HG02571 (cell line): Measurements from ENCODE around the gene PFDN1.

ENCODE experiments used
- ATAC-seq: cut with Tn5 transposase; IDR thresholded peaks from one replicate; pipeline ENCODE4 v1.9.1; 2021; ENCODE audit warnings: mild to moderate bottlenecking, moderate library complexity; ENCODE audit not compliant: unreplicated experiment

PFDN1 gene

DNA sequence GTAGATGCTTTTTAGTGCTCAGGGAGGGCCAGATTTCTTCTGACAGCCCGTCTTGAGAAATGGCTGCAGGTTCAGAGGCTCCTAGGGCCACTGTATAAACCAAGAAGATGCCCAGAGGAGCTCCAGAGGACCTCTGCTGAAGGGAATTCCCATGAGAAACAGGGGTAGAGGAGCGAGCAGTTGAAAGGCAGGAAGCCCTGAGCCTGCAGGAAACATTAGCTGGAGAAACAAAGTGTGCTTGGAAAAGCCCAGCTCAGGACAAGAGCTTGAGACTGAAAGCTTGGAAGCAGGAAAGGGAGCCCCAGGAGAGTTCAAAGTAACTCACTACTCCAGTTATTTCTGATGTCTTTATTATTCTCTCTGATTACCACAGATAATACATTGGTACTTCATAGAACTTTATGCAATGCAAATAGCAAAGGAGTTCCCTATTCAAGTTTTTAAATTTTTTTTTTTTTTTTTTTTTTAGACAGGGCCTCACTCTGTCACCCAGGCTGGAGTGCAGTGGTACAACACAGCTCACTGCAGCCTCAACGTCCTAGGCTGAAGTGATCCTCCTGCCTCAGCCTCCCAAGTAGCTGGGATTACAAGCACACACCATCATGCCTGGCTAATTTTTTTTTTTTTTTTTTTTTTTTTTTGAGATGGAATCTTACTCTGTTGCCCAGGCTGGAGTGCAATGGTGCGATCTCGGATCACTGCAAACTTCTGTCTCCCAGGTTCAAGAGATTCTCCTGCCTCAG lies 27.0 kb upstream of the PFDN1 start:
- ATAC-seq: no peak

DNA sequence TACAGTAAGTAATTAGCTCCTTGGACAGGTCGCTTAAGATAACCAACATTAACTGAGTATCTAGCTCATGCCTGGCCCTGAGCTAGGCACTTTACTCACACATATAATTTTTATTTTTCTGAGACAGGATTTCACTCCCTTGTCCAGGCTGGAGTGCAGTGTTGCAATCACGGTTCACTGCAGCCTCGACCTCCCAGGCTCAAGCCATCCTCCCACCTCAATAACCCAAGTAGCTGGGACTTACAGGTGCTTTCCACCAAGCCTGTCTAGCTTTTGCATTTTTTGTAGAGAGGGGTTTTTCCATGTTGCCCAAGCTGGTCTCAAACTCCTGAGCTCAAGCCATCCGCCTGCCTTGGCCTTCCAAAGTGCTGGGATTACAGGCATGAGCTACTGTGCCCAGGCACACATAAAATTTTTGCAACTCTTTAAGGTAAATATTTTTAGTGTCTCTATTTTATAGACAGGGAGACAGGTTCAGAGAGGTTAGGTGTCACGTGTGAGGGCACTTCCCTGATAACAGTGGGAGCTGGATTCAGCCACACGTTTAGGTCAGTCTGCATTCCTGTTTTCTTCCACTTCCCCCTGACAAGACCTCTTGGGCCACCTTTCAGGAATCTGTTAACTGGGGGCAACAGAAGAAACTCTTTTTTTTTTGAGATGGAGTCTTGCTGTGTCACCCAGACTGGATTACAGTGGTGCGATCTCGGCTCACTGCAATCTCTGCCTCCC lies 25.3 kb upstream of the PFDN1 start:
- ATAC-seq: no peak

DNA sequence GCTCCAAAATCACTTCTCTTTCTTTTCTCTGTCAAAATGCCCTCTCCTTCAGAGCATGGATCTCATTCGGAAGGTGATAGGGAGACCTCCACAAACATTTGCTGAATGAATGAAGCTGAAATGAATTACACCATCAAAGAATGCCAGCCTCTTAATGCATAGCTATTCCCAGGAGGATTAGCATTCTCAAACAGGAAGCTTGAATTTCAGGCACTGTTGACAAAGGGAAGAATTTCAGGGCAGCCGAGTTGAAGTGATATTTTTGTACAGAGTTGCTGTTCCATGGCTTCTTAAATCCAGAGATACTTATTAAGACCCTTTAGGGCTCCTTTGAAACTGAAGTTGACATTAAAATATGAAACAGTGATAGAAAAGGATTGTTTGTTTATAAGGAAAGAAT lies 24.7 kb upstream of the PFDN1 start:
- no peak for ATAC-seq

DNA sequence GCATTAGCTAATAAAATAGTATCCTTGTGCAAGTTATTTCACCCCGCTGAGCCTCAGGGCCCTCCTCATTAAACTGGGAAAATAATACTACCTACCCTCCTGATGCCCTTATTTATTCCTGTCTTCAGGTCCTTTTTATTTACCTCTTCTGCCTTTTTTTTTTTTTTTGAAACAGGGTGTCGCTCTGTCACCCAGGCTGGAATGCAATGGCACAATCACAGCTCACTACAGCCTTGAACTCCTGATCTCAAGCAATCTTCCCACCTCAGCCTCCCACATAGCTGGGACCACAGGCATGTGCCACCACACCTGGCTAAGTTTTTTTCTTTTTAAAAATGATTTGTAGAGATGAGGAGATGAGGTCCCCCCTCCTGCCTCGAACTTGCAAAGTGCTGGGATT lies 22.6 kb upstream of the PFDN1 start:
- no peak for ATAC-seq

DNA sequence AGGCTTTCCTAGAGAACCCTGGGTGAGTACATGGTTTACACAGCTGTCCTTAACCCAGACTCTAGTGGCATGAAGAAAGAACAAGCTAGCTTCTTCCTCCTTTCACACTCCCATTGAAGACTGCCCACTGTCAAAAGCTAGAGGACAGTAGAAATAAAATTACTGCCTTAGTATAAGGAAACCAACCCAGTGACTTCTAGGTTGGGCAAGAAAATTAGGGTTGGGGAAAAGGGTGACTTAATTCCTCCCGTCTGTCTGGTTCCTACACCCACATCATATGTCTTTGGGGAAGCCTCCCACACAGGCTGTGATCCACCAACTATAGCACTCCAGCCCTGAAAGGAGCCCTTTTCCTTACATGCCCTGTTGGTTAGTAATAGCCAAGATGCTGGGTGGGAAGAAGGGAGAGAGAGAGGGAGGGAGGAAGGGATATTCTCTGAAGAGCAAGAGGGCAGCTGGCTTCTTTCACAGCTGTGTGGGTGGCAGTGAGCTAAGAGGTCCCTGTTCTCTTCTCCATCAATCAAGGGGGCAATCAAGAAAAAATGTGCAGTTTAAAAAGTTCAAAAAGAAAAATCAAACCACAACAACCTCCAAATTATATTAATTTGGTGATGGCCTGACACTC lies 21.8 kb upstream of the PFDN1 start:
- ATAC-seq: no peak

DNA sequence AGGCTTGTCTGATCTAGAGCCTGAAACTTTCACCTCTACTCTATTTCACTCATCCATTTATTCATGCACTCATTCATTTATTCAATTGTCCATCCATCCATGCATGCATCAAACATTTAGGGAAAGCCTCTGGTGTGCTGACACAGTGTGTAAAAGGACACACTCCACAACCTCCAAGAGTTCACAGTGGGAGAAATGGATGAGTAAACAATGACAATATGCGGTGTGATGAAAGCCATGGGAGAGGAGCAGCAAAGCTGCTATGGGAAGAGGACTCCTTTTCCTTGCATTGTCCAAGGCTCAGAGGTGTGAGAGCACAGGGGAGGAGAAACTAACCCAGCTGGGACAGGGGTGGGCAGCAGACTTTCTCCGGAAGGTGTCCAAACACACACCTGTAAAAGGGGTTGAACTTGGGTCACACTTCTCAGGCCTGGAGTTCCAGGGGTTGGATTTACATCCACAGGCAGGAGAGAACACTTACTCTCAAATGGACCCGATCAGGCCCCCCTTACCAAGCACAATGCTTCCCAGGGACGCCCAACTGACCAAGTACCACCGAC lies 21.2 kb upstream of the PFDN1 start:
- ATAC-seq: no peak

DNA sequence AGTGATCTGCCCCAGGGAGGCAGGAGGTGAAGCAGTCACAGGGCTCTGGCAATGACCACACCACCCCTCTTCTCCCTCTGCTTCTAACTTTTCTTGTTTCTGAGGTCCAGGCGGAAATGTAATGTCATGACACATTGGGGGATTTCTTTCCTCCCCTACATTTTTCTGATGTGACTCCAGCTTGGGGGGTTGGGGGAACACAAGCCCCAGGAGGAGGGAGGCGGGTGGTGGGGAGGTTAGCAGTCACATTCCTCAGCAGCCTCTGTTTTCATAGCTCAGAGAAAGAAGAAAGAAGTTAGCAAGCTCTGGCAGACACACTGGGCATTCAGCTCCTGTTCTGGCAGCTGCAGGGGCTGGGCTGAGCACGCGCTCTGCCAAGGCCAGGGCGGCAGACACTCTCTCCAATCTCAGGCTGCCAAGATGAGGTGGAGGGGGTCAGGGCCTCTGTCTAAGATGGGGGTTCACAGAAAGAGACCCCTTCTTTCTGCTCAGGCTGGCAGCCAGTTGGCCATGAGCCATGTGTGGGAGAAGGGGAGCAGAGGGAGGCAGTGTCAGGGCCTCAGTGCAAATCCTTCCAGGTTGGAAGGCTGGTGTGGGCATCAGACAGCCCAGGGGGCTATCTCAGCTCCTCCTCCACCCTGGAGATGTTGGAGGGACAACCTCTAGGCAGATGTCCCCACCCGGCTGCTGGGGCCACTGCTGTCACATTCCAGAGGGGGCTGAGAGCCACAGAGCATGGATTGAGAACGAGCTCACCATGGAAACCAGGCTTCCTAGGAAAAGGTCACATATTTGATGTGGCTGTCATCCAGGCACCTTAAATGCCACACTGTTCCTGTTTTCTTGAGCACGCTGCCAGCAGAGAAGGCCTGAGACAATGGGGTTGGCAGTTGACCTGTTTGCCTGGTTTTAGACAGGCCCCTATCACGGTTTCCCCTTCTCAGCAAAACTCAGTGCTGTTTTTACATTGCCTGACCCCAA lies 20.1 kb upstream of the PFDN1 start:
- ATAC-seq: no peak

DNA sequence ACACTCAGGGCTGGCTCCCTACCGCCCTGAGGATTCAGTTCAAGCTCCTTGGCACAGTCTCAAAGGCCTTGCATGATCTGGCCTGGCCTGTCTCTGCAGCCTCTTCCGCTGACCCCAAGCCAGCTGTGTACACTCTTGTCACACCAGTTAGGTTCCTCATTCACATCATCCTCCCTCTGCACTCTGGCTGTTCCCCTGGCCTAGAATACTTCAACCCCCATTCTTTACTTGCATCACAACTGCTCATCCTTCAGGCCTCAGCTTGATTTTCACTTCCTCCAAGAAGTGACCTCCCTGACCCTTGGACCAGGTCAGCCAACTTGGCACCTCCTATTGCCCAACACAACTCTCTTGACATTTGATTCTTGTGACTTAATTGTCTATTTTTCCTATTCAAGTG lies 18.9 kb upstream of the PFDN1 start:
- no peak for ATAC-seq

DNA sequence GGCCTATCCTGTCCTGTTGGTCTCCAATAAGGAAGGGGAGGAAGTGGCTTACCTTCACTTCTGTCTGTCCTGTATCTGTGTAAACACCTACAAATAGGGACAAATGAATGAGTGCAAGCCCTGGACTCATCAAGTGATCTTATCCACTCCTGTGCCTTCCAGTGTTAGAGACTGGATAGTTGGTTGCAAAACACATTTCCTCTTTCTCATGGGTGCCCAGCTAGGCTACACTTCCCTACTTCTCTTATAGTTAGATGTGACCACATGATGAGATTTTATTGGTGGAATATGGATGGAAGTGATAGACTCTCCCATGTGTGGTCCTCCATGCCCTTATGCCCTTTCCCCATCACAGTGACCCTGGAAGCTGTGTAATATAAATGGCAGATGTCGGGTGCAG lies 16.9 kb upstream of the PFDN1 start:
- ATAC-seq: no peak

DNA sequence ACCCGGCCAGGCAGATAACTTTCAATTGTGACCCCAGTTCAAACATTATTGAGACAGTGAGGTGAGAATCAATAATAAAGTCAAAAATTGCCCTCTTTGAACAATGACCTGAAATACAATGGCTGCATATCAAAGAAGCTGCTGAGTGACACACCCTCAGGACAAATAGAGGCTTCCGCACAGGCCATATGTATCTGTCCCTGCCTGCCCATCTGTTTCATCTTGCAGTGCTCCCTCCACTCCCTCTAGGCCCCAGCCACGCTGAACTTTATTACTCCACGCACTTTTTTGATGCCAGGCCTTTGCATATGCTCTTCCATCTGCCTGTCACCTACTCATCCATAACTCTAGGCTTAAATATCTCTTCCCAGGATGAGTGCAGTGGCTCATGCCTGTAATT lies 15.9 kb upstream of the PFDN1 start:
- ATAC-seq: no peak

DNA sequence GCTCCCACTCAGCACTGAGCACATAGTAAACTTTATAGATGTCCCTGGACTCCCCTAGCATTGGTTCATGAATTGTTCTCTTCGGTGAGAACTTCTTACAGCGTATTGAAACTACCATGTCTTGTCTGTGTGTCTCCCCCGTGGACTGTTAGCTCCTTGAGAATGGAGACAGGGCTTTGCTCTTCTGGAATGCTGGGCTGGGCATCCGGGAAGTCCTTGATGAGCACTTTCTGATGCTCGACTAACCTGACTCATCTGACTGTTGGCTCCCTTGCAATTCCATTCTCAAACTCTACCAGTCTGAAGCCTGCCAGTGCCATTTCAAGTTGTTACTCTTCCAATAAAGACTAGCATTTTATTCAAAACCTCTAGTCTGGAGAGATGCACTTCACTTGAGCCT lies 15.0 kb upstream of the PFDN1 start:
- ATAC-seq: no peak

DNA sequence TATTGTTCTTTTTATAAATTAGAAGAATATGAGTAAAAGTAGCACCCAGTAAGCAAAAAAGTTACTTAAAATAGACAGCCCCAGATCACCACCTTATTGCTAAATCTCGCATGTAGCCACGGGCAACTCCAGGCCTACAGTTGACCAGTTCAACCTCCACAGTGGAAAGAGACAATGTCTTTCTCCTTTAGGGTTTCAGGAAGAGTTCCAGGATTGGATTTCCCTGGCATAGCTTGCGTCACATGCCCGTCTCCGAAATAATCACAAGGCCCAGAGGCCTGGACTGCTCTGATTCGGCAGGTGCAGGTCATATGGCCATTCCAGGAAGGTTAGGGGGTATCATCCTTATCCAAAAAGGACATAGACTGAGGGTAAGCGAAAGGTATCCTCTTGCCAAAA lies 9.9 kb upstream of the PFDN1 start:
- ATAC-seq: no peak

DNA sequence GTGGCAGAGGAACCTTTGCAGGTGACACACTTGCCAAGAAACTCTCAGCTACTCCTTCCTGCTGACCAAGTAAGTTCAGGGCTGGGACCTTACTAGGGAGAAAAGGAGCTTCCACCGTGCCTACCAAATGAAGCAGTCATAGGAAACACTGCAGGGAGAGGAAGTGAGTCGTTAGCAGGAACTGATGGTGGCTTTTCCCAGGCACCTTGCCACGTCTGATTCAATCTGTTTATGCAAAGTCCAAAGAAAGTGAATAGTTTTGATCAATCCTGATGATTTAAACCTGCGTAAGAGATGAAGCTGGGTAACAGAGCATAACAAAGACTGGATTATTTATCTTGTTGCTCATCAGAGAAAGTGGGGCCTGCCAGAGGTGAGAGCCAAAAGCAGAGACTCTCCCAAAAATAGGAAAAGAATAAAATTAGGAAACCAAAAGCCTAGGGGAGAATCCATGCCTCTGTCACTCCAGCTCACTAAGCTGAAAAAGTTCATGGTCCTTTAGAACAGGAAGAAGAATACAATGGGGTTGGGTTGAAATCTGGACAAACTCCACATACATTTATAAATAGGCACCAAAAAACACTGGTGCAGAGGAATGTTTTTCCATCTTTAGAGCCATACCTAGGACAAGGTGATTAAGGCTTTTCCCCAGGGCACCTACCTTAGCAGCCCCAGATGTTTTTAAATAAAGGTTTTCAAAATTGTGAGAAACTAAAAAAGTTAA lies 9.3 kb upstream of the PFDN1 start:
- ATAC-seq: no peak

DNA sequence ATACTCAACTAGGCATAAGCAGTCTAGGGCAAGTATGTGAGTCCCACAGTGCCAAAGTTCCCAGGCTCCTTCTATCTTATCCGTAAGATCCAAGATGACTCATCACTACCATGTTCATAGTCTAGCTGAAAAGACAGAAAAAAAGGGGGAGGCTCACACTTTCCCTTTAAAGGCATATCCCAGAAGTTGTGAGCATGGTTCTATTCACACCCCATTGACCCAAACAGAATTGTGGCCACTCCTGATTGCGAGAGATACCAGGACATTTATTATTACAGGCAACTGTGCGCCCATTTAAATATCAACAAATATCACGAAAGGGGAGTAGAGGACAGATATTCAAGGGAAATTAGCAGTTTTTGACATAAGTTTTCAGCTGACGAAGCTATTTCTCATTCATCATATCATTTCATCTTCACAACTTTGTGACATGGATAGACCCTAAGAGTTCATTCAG lies 8.1 kb upstream of the PFDN1 start:
- ATAC-seq: no peak

DNA sequence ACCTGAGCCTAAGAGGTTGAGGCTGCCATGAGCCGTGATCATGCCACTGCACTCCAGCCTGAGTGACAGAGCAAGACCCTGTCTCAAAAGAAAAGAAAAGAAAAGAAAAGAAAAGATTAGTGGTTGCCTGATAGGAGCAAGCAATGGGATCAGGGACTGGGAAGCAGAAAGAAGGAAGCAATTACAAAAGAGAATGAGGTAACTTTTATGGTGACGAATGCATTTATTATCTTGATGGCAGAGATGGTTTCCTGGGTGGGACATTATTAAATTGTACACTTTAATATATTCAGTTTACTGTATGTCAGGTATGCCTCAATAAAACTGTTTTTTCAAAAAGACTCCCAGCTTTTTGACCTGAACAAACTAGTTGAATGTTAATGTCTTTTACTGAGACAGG lies 7.5 kb upstream of the PFDN1 start:
- no peak for ATAC-seq

DNA sequence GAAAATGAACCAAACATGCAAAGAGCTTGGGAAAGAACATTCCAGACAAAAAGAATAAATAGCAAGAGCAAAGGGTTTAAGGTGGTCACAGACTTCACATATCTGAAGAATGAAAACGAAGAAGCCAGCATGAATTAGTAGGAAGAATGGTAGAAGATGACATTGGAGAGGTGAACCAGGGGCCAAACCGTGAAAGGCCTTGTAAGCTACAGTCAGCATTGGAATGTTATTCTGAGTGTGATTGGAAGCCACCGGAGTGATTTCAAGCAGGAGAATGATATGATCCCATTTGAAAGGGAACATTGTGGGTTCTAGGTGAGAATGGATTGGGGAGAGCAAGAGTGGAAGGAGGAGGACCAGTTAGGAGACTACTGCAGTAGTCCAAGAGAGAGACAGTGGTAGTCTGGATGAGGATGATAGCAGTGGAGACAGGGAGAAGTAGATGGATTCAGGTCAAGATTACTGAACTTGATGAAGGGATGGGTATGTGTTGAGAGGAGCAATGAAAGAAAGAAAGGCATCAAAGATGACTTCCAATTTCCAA lies 6.9 kb upstream of the PFDN1 start:
- no peak for ATAC-seq

DNA sequence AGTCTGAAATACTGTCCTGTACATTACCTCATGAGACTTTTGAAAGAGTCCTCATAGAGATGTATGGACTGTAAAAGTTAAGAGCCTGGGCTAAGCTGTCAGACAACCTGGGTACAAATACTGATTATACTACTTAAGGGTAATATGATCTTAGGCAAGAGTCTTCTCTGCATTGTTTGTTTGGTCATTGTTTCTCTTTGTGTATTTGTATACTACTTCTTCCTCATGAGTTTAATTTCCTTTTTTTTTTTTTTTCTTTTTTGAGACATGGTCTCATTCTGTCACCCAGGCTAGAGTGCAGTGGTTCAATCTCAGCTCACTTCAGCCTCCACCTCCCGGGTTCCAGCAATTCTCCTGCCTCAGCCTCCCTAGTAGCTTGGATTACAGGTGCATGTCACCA lies 2.6 kb upstream of the PFDN1 start:
- ATAC-seq: no peak

DNA sequence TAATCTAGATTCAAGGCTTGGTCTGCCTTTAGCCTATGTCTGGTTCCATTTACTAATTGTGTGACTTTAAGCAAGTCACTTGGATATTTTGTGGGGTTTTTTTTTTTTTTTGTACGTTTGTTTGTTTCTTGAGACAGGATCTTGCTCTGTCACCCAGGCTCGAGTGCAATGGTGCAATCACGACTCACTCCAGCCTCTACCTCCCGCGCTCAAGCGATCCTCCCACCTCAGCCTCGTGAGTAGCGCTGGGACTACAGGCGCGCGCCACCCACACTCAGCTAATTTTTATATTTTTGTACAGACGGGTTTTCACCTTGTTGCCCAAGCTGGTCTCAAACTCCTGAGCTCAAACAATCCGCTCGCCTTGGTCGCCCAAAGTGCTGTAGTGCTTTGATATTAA lies 1.1 kb upstream of the PFDN1 start:
- ATAC-seq: no peak

DNA sequence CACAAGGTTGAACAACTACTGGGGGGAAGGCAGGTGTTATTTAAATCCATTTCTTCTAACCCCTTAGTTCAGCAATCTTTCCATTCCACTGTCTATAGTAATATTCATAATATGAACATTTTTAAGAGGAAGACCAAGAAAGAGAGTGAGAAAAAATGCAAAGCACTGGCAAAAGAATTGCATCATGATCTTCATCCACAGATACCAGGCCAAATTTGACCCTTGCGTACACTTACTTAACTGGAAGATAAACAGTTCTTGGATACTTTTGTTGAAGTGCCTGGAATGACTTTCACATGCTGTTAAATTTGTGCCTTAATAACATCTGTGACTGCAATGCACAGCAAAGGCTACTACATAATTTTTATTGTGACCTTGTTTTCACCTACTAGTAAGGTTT lies 1.8 kb downstream of the PFDN1 start:
- no peak for ATAC-seq

DNA sequence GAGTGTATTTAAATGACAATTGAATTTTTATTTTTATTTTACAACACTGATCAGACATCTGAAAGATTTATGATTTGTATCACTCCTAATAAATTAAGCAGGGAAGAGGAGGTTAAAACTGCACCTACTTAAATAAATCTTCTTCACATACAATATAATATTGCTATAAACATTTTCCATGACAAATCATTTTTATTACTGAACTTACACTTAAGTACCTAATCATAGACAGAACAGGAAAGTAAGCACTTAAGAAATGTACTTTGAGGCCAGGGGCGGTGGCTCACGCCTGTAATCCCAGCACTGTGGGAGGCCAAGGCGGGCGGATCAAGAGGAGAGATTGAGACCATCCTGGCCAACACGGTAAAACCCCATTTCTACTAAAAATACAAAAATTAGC lies 3.8 kb downstream of the PFDN1 start:
- no peak for ATAC-seq
